ENCODE results near the gene GULP1.

GRCh38 chr2:188425266-188425665 lies 133.6 kb downstream of the GULP1 start:
- TF ChIP-seq CTCF (IDR thresholded peaks at IDR 0.05) (no peak), POLR2A (IDR thresholded peaks at IDR 0.05) (no peak), EP300 (IDR thresholded peaks at IDR 0.05; ENCODE audit: low read depth) (no peak), POLR2AphosphoS5 (IDR thresholded peaks at IDR 0.05) (no peak)
